OCI-LY7 (cell line): ENCODE data around the gene PTPN14.

Experiments used
- EZH2phosphoT487 ChIP-seq: fragments of 200-600 bp; sonication (generic); IDR thresholded peaks from 2 replicates; pipeline ENCODE4 v1.6.1; 2018; ENCODE audit warnings: low read depth, borderline replicate concordance, mild to moderate bottlenecking, mixed run types, antibody characterized with exemption, low read length, moderate library complexity, mixed read lengths
- TF ChIP-seq, protein P1 (sequence below): fragments of 200-600 bp; sonication (generic); conservative IDR thresholded peaks from 2 replicates; pipeline ENCODE4 v1.5.1; 2014; ENCODE audit warnings: mild to moderate bottlenecking, antibody characterized with exemption, low read length, moderate library complexity, mixed read lengths

DNA sequence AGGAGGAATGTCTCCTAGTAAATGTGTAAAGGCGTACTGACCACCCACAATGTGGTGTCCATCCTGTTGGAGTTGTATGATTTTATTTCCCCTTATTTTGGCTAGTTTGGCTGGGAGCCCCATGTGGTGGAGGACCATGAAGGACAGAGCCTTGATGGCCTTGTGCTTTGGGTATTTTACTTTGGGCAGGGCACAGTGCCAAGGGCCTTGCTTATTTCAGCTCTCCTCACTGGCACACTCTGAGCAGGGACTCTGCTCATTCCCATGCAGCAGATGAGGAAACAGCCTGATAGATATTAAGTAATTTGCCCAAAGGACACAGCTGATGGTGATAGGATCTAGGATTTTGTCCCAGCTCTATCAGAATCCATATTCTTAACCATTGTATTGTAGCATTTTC, 220.2 kb downstream of the PTPN14 start:
- TF ChIP-seq, protein P1, sequence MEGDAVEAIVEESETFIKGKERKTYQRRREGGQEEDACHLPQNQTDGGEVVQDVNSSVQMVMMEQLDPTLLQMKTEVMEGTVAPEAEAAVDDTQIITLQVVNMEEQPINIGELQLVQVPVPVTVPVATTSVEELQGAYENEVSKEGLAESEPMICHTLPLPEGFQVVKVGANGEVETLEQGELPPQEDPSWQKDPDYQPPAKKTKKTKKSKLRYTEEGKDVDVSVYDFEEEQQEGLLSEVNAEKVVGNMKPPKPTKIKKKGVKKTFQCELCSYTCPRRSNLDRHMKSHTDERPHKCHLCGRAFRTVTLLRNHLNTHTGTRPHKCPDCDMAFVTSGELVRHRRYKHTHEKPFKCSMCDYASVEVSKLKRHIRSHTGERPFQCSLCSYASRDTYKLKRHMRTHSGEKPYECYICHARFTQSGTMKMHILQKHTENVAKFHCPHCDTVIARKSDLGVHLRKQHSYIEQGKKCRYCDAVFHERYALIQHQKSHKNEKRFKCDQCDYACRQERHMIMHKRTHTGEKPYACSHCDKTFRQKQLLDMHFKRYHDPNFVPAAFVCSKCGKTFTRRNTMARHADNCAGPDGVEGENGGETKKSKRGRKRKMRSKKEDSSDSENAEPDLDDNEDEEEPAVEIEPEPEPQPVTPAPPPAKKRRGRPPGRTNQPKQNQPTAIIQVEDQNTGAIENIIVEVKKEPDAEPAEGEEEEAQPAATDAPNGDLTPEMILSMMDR = no peak
- no peak for TF ChIP-seq EZH2phosphoT487
